Endodermal cell (in vitro differentiated cells): ENCODE results near the gene MUCL3. TPM values are rescaled to one million over a fixed set of nuclear protein-coding genes. Genes with fewer than 3 reads are reported as not detected.

ENCODE experiments used
- DNase-seq: peaks from one replicate; pipeline ENCODE4 v3.0.0-alpha.2; 2017
- H3K27ac ChIP-seq: 2 replicates; pipeline ENCODE4 v1.5.1; 2013; ENCODE audit warnings: mild to moderate bottlenecking, low read depth, low read length, moderate library complexity
- H3K27me3 ChIP-seq: 2 replicates; pipeline ENCODE4 v1.6.1; 2013; ENCODE audit warnings: mild to moderate bottlenecking, low read length, moderate library complexity; ENCODE audit not compliant: insufficient read depth, control insufficient read depth, poor library complexity, severe bottlenecking
- H3K36me3 ChIP-seq: 2 replicates; pipeline ENCODE4 v1.7.0; 2013; ENCODE audit warnings: mild to moderate bottlenecking, low read length, moderate library complexity; ENCODE audit not compliant: control insufficient read depth, insufficient read depth
- H3K4me1 ChIP-seq: one replicate; pipeline ENCODE4 v1.7.0; 2013; ENCODE audit warnings: low read length; ENCODE audit not compliant: control insufficient read depth, insufficient read depth
- H3K4me3 ChIP-seq: 2 replicates; pipeline ENCODE4 v1.5.1; 2013; ENCODE audit warnings: mild to moderate bottlenecking, low read length, moderate library complexity
- H3K9ac ChIP-seq: 2 replicates; pipeline ENCODE4 v1.6.1; 2013; ENCODE audit warnings: mild to moderate bottlenecking, low read length, moderate library complexity; ENCODE audit not compliant: poor library complexity, severe bottlenecking; ENCODE audit errors: extremely low read depth
- H3K9me3 ChIP-seq: 2 replicates; pipeline ENCODE4 v1.6.1; 2013; ENCODE audit warnings: mild to moderate bottlenecking, low read length, moderate library complexity; ENCODE audit not compliant: control insufficient read depth
- H3K27ac Mint-ChIP-seq: 2 replicates; pipeline ENCODE4 v1.8.0; 2020; ENCODE audit warnings: mixed read lengths
- H3K27me3 Mint-ChIP-seq: 2 replicates; pipeline ENCODE4 v1.8.0; 2021; ENCODE audit warnings: mild to moderate bottlenecking, mixed read lengths; ENCODE audit not compliant: insufficient read depth
- H3K36me3 Mint-ChIP-seq: 2 replicates; pipeline ENCODE4 v1.8.0; 2020; ENCODE audit warnings: low read depth, mixed read lengths
- H3K4me1 Mint-ChIP-seq: 2 replicates; pipeline ENCODE4 v1.8.0; 2020; ENCODE audit warnings: mixed read lengths
- H3K4me3 Mint-ChIP-seq: 2 replicates; pipeline ENCODE4 v1.8.0; 2020; ENCODE audit warnings: mild to moderate bottlenecking, moderate library complexity, mixed read lengths
- H3K9me3 Mint-ChIP-seq: 2 replicates; pipeline ENCODE4 v1.8.0; 2020; ENCODE audit warnings: mild to moderate bottlenecking, mixed read lengths
- WGBS, 2 experiments: methylation state at CpG; one replicate each; pipeline versions ENCODE4 v1.1.5 to v1.1.7; 2013; ENCODE audit warnings: missing lambda C conversion rate in 2 of 2, mixed read lengths in 1 of 2; ENCODE audit not compliant: insufficient coverage in 1 of 2, insufficient read length in 1 of 2; 5-methylcytosine and 5-hydroxymethylcytosine counted together
- total RNA-seq, 2 donors: library from RNA; stranded (reverse); fragmentation: NEBNext Ultra II Directional in 1 of 2; extraction: Animal tissue kit (Norgen Biotek cat#: 25700) in 1 of 2; gene quantifications; 2 replicates in 1 of 2; 3 replicates in 1 of 2; pipeline ENCODE4 v1.2.1, GENCODE V29; 2021
- TF ChIP-seq, protein P1 (sequence below): fragments of 200-600 bp; sonication (generic); conservative IDR thresholded peaks from 2 replicates; pipeline ENCODE4 v1.5.0; 2021; ENCODE audit warnings: antibody characterized with exemption, mild to moderate bottlenecking

The MUCL3 gene
- total RNA-seq, 2 donors from 2014 or later = 0.18 TPM

- peaks cover 2% of the 10 kb centered on the region for H3K4me1 Mint-ChIP-seq
- H3K9me3 ChIP-seq = no peaks in the 10 kb centered on the region
- peaks cover 1% of the 10 kb centered on the region for H3K27me3 Mint-ChIP-seq
- H3K4me3 ChIP-seq = no peak overlapping the region
- no peak overlapping the region for H3K27ac ChIP-seq
- H3K4me3 Mint-ChIP-seq = no peak overlapping the region
- DNase-seq = no peak
- H3K27me3 ChIP-seq = no peaks in the 10 kb centered on the region
- no peak overlapping the region for H3K9ac ChIP-seq
- no peaks in the 10 kb centered on the region for H3K36me3 ChIP-seq
- peaks cover 7% of the 10 kb centered on the region for H3K9me3 Mint-ChIP-seq
- 95% methylated on average over 13 of the region's 13 CpGs for WGBS, 2 experiments
- TF ChIP-seq, protein P1, sequence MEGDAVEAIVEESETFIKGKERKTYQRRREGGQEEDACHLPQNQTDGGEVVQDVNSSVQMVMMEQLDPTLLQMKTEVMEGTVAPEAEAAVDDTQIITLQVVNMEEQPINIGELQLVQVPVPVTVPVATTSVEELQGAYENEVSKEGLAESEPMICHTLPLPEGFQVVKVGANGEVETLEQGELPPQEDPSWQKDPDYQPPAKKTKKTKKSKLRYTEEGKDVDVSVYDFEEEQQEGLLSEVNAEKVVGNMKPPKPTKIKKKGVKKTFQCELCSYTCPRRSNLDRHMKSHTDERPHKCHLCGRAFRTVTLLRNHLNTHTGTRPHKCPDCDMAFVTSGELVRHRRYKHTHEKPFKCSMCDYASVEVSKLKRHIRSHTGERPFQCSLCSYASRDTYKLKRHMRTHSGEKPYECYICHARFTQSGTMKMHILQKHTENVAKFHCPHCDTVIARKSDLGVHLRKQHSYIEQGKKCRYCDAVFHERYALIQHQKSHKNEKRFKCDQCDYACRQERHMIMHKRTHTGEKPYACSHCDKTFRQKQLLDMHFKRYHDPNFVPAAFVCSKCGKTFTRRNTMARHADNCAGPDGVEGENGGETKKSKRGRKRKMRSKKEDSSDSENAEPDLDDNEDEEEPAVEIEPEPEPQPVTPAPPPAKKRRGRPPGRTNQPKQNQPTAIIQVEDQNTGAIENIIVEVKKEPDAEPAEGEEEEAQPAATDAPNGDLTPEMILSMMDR = no peak
- H3K4me1 ChIP-seq = no peaks in the 10 kb centered on the region
- H3K36me3 Mint-ChIP-seq = no peaks in the 10 kb centered on the region
- H3K27ac Mint-ChIP-seq = no peak overlapping the region
These were observed 60.6 kb downstream of the MUCL3 start for GRCh38 chr6:31001281-31001888.

- no peak overlapping the region for H3K27ac Mint-ChIP-seq
- H3K4me1 Mint-ChIP-seq = peaks cover 2% of the 10 kb centered on the region
- no peaks in the 10 kb centered on the region for H3K9me3 ChIP-seq
- no peak for DNase-seq
- H3K27me3 ChIP-seq = no peaks in the 10 kb centered on the region
- H3K4me1 ChIP-seq = no peaks in the 10 kb centered on the region
- H3K27me3 Mint-ChIP-seq = peaks cover 1% of the 10 kb centered on the region
- no peak overlapping the region for H3K4me3 Mint-ChIP-seq
- H3K9ac ChIP-seq = no peak overlapping the region
- H3K36me3 ChIP-seq = no peaks in the 10 kb centered on the region
- TF ChIP-seq, protein P1 = no peak
- 81 to 92% methylated on average over 2 of the region's 2 CpGs for WGBS, 2 experiments
- H3K9me3 Mint-ChIP-seq = peaks cover 7% of the 10 kb centered on the region
- H3K36me3 Mint-ChIP-seq = no peaks in the 10 kb centered on the region
- H3K27ac ChIP-seq = no peak overlapping the region
- H3K4me3 ChIP-seq = no peak overlapping the region
These were observed 61.7 kb downstream of the MUCL3 start for GRCh38 chr6:31002471-31002870.

Other genes starting within 250 kb of the MUCL3 start
- 10 to 100 TPM; 37.1 TPM for gene NRM, start 250.0 kb upstream of the MUCL3 start, total RNA-seq
- 10 to 100 TPM; 79.0 to 95.1 TPM for gene MDC1, start 223.7 kb upstream of the MUCL3 start, total RNA-seq
- gene TUBB, start 220.6 kb upstream of the MUCL3 start, total RNA-seq = 1,000 to 10,000 TPM; 1,504 to 1,815 TPM
- gene FLOT1, start 198.3 kb upstream of the MUCL3 start, total RNA-seq = 100 to 1,000 TPM; 121 to 141 TPM
- gene IER3, start 196.4 kb upstream of the MUCL3 start, total RNA-seq = 100 to 1,000 TPM; 102 to 136 TPM
- gene DDR1, start 56.5 kb upstream of the MUCL3 start, total RNA-seq = 100 to 1,000 TPM; 140 to 151 TPM
- 10 to 100 TPM; 60.0 to 67.9 TPM for gene GTF2H4, start 32.8 kb upstream of the MUCL3 start, total RNA-seq
- 10 to 100 TPM; 39.4 to 52.5 TPM for gene VARS2, start 26.7 kb upstream of the MUCL3 start, total RNA-seq
- gene SFTA2, start 8.8 kb upstream of the MUCL3 start, total RNA-seq = not detected
- not detected for gene MUC21, start 42.7 kb downstream of the MUCL3 start, total RNA-seq
- gene MUC22, start 69.5 kb downstream of the MUCL3 start, total RNA-seq = not detected
- not detected for gene C6orf15, start 171.6 kb downstream of the MUCL3 start, total RNA-seq
- gene PSORS1C1, start 173.8 kb downstream of the MUCL3 start, total RNA-seq = 1 to 10 TPM; 1.1 to 1.2 TPM
- not detected for gene CDSN, start 179.5 kb downstream of the MUCL3 start, total RNA-seq
- not detected for gene PSORS1C2, start 198.1 kb downstream of the MUCL3 start, total RNA-seq
- 10 to 100 TPM; 56.5 to 73.6 TPM for gene CCHCR1, start 216.8 kb downstream of the MUCL3 start, total RNA-seq
- gene TCF19, start 217.6 kb downstream of the MUCL3 start, total RNA-seq = 10 to 100 TPM; 10.8 to 12.5 TPM
- 100 to 1,000 TPM; 106 to 687 TPM for gene POU5F1, start 229.7 kb downstream of the MUCL3 start, total RNA-seq